Myocyte (in vitro differentiated cells): Measurements from ENCODE around the gene UBR3. TPM values are rescaled to one million over a fixed set of nuclear protein-coding genes. Genes with fewer than 3 reads are reported as not detected.
"Not testable (repeated sequence)": the region's sequence is repeated elsewhere in the genome, so short reads cannot be mapped to it uniquely, and the experiment has no call there.

ENCODE experiments used
- DNase-seq: peaks from one replicate; pipeline ENCODE4 v3.0.0-alpha.2; 2012; ENCODE audit warnings: low read depth
- total RNA-seq: library from RNA; depleted of rRNA; stranded (reverse); fragments of >200 nt; gene quantifications from 2 replicates; pipeline ENCODE4 v1.2.3, GENCODE V29; 2014

Gene UBR3
- total RNA-seq, 1 donor from 2014 or later: 59.6 TPM

GRCh38 chr2:169822036-169822435, 5.2 kb upstream of the UBR3 start:
- no peak for DNase-seq

- no peak for DNase-seq
Measured at GRCh38 chr2:169822785-169823392, 4.4 kb upstream of the UBR3 start.

- DNase-seq: no peak
Measured at GRCh38 chr2:169823996-169824372, 3.3 kb upstream of the UBR3 start.

- DNase-seq: peak; percentile 83
Measured at GRCh38 chr2:169824373-169825333, 2.6 kb upstream of the UBR3 start, which contains the start of gene METTL5. Gene METTL5 (minus strand): TSS chr2:169824905. CDS start chr2:169824597, 308 bp downstream.

GRCh38 chr2:169828141-169828811, 1.0 kb downstream of the UBR3 start:
- DNase-seq: peak; percentile 70

GRCh38 chr2:169834401-169834800, 7.1 kb downstream of the UBR3 start:
- DNase-seq: no peak

GRCh38 chr2:169838743-169839489, 11.7 kb downstream of the UBR3 start:
- no peak for DNase-seq

- no peak for DNase-seq
Measured at GRCh38 chr2:169839954-169840746, 12.9 kb downstream of the UBR3 start.

- DNase-seq: no peak
Measured at GRCh38 chr2:169840747-169841142, 13.5 kb downstream of the UBR3 start.

- not testable (repeated sequence) for DNase-seq
Measured at GRCh38 chr2:169841625-169842024, 14.4 kb downstream of the UBR3 start.

GRCh38 chr2:169845016-169845415, 17.8 kb downstream of the UBR3 start:
- no peak for DNase-seq

GRCh38 chr2:169848959-169849693, 21.9 kb downstream of the UBR3 start:
- DNase-seq: not testable (repeated sequence)

GRCh38 chr2:169849710-169850109, 22.5 kb downstream of the UBR3 start:
- no peak for DNase-seq

- no peak for DNase-seq
Measured at GRCh38 chr2:169853041-169853668, 25.9 kb downstream of the UBR3 start.

GRCh38 chr2:169855281-169856258, 28.3 kb downstream of the UBR3 start:
- DNase-seq: not testable (repeated sequence)

- DNase-seq: no peak
Measured at GRCh38 chr2:169859423-169859822, 32.2 kb downstream of the UBR3 start.

GRCh38 chr2:169860149-169860548, 32.9 kb downstream of the UBR3 start:
- DNase-seq: no peak

- DNase-seq: no peak
Measured at GRCh38 chr2:169862816-169863215, 35.6 kb downstream of the UBR3 start.
